ENCODE measurements around the gene ZNF775.

Gene ZNF775

GRCh38 chr7:150370612-150371071 is 8.5 kb upstream of the ZNF775 start:
- FAIRE-seq (no peak), DNase-seq (ENCODE audit: insufficient read length) (no peak)
- TF ChIP-seq POLR2AphosphoS5 (IDR thresholded peaks at IDR 0.05; ENCODE audit: low read depth, low read length) (no peak), POLR2A (IDR thresholded peaks at IDR 0.05; ENCODE audit: low read depth, low read length) (no peak), TAF1 (IDR thresholded peaks at IDR 0.05; ENCODE audit: borderline replicate concordance, low read depth, low read length) (no peak)

GRCh38 chr7:150371131-150371995 is 7.8 kb upstream of the ZNF775 start:
- DNase-seq (ENCODE audit: insufficient read length) (no peak), FAIRE-seq (no peak)
- TF ChIP-seq POLR2A (IDR thresholded peaks at IDR 0.05; ENCODE audit: low read depth, low read length) = 0 out of 2 replicates have a peak, but pooled peaks have one; percentile 29
- no peak for TF ChIP-seq TAF1 (IDR thresholded peaks at IDR 0.05; ENCODE audit: borderline replicate concordance, low read depth, low read length)
- TF ChIP-seq POLR2AphosphoS5 (IDR thresholded peaks at IDR 0.05; ENCODE audit: low read depth, low read length) = no peak

- DNase-seq (ENCODE audit: insufficient read length) (no peak), FAIRE-seq (no peak)
- TF ChIP-seq POLR2A (IDR thresholded peaks at IDR 0.05; ENCODE audit: low read depth, low read length) = no peak
- TF ChIP-seq POLR2AphosphoS5 (IDR thresholded peaks at IDR 0.05; ENCODE audit: low read depth, low read length) = no peak
- no peak for TF ChIP-seq TAF1 (IDR thresholded peaks at IDR 0.05; ENCODE audit: borderline replicate concordance, low read depth, low read length)
These were observed 7.2 kb upstream of the ZNF775 start for GRCh38 chr7:150371996-150372270.

- FAIRE-seq (no peak), DNase-seq (ENCODE audit: insufficient read length) (no peak)
- TF ChIP-seq POLR2A (IDR thresholded peaks at IDR 0.05; ENCODE audit: low read depth, low read length) (no peak), TAF1 (IDR thresholded peaks at IDR 0.05; ENCODE audit: borderline replicate concordance, low read depth, low read length) (no peak), POLR2AphosphoS5 (IDR thresholded peaks at IDR 0.05; ENCODE audit: low read depth, low read length) (no peak)
These were observed 6.7 kb upstream of the ZNF775 start for GRCh38 chr7:150372271-150373048.

- FAIRE-seq (no peak), DNase-seq (ENCODE audit: insufficient read length) (no peak)
- TF ChIP-seq TAF1 (IDR thresholded peaks at IDR 0.05; ENCODE audit: borderline replicate concordance, low read depth, low read length) = no peak
- peak; percentile 44 for TF ChIP-seq POLR2AphosphoS5 (IDR thresholded peaks at IDR 0.05; ENCODE audit: low read depth, low read length)
These were observed 5.9 kb upstream of the ZNF775 start for GRCh38 chr7:150373049-150373801.

- FAIRE-seq (no peak), DNase-seq (ENCODE audit: insufficient read length) (no peak)
- TF ChIP-seq TAF1 (IDR thresholded peaks at IDR 0.05; ENCODE audit: borderline replicate concordance, low read depth, low read length) = no peak
- no peak for TF ChIP-seq POLR2A (IDR thresholded peaks at IDR 0.05; ENCODE audit: low read depth, low read length)
- no peak for TF ChIP-seq POLR2AphosphoS5 (IDR thresholded peaks at IDR 0.05; ENCODE audit: low read depth, low read length)
These were observed 5.1 kb upstream of the ZNF775 start for GRCh38 chr7:150374026-150374425.

- TF ChIP-seq POLR2A (IDR thresholded peaks at IDR 0.05; ENCODE audit: low read depth, low read length) (no peak), TAF1 (IDR thresholded peaks at IDR 0.05; ENCODE audit: borderline replicate concordance, low read depth, low read length) (no peak), POLR2AphosphoS5 (IDR thresholded peaks at IDR 0.05; ENCODE audit: low read depth, low read length) (no peak)
- DNase-seq (ENCODE audit: insufficient read length) (no peak), FAIRE-seq (no peak)
These were observed 4.7 kb upstream of the ZNF775 start for GRCh38 chr7:150374472-150374871.

GRCh38 chr7:150375662-150376521 is 3.2 kb upstream of the ZNF775 start:
- TF ChIP-seq POLR2A (IDR thresholded peaks at IDR 0.05; ENCODE audit: low read depth, low read length) (no peak), TAF1 (IDR thresholded peaks at IDR 0.05; ENCODE audit: borderline replicate concordance, low read depth, low read length) (no peak), POLR2AphosphoS5 (IDR thresholded peaks at IDR 0.05; ENCODE audit: low read depth, low read length) (no peak; the same call in 1 of the 2 replicates)
- FAIRE-seq = peak; percentile 81

GRCh38 chr7:150376560-150376959 is 2.6 kb upstream of the ZNF775 start:
- no peak for FAIRE-seq
- TF ChIP-seq POLR2A (IDR thresholded peaks at IDR 0.05; ENCODE audit: low read depth, low read length) (no peak), TAF1 (IDR thresholded peaks at IDR 0.05; ENCODE audit: borderline replicate concordance, low read depth, low read length) (no peak), POLR2AphosphoS5 (IDR thresholded peaks at IDR 0.05; ENCODE audit: low read depth, low read length) (no peak)
- no peak for DNase-seq (ENCODE audit: insufficient read length)

More at GRCh38 chr7:150375662-150376521, 3.2 kb upstream of the ZNF775 start:
- no peak for DNase-seq (ENCODE audit: insufficient read length)

GRCh38 chr7:150377196-150377595 is 1.9 kb upstream of the ZNF775 start:
- TF ChIP-seq POLR2AphosphoS5 (IDR thresholded peaks at IDR 0.05; ENCODE audit: low read depth, low read length) = no peak
- no peak for TF ChIP-seq TAF1 (IDR thresholded peaks at IDR 0.05; ENCODE audit: borderline replicate concordance, low read depth, low read length)
- no peak for TF ChIP-seq POLR2A (IDR thresholded peaks at IDR 0.05; ENCODE audit: low read depth, low read length)
- peak; percentile 70 for FAIRE-seq

More at GRCh38 chr7:150377196-150377595, 1.9 kb upstream of the ZNF775 start:
- no peak for DNase-seq (ENCODE audit: insufficient read length)

All from GM12892 (cell line).